ENCODE data around the gene PHF2. TPM values are rescaled to one million over a fixed set of nuclear protein-coding genes. Genes with fewer than 3 reads are reported as not detected.

Gene PHF2
- total RNA-seq: 36.5 and 37.1 TPM in 2 replicates
- long read RNA-seq, partial matches to known transcripts: 9 of 13 reads
- long read RNA-seq, other reads (novel, unspliced or antisense): 4 of 13 reads

- H3K4me1 Mint-ChIP-seq (ENCODE audit: low read depth): peaks cover 37% of the 10 kb centered on the region
These were observed at the start of gene PHF2 for GRCh38 chr9:93576258-93577077. Gene PHF2, plus strand, starts transcription at chr9:93576584. Its CDS starts 190 bp downstream, at chr9:93576774.

GRCh38 chr9:93531374-93531773 lies 45.0 kb upstream of the PHF2 start:
- Mint-ChIP-seq H3K36me3 (ENCODE audit: insufficient read depth) (peaks cover 18% of the 10 kb centered on the region), H3K9me3 (ENCODE audit: low read depth) (no peaks in the 10 kb centered on the region), H3K4me1 (ENCODE audit: low read depth) (peaks cover under 1% of the 10 kb centered on the region), H3K4me3 (ENCODE audit: low read depth) (no peak overlapping the region), H3K27ac (no peak overlapping the region), H3K27me3 (no peaks in the 10 kb centered on the region)
- TF ChIP-seq CTCF (IDR thresholded peaks at IDR 0.05; ENCODE audit: unreplicated experiment): peak; percentile 30
- DNase-seq (ENCODE audit: low spot score, unreplicated experiment): no peak

More at GRCh38 chr9:93576258-93577077, at the start of gene PHF2:
- H3K4me3 Mint-ChIP-seq (ENCODE audit: low read depth): peak within 1 kb of the TSS; percentile 90
- no peak for DNase-seq (ENCODE audit: low spot score, unreplicated experiment)
- TF ChIP-seq CTCF (IDR thresholded peaks at IDR 0.05; ENCODE audit: unreplicated experiment): no peak
- no peaks in the 10 kb centered on the region for H3K27me3 Mint-ChIP-seq
- peak within 1 kb of the TSS; percentile 94 for H3K27ac Mint-ChIP-seq
- no peaks in the 10 kb centered on the region for H3K36me3 Mint-ChIP-seq (ENCODE audit: insufficient read depth)
- no peaks in the 10 kb centered on the region for H3K9me3 Mint-ChIP-seq (ENCODE audit: low read depth)

GRCh38 chr9:93532141-93532540 lies 44.2 kb upstream of the PHF2 start:
- H3K27me3 Mint-ChIP-seq: no peaks in the 10 kb centered on the region
- TF ChIP-seq CTCF (IDR thresholded peaks at IDR 0.05; ENCODE audit: unreplicated experiment): no peak

GRCh38 chr9:93533863-93534262 lies 42.5 kb upstream of the PHF2 start:
- no peak for DNase-seq (ENCODE audit: low spot score, unreplicated experiment)
- Mint-ChIP-seq H3K27ac (no peak overlapping the region), H3K4me3 (ENCODE audit: low read depth) (no peak overlapping the region), H3K4me1 (ENCODE audit: low read depth) (no peaks in the 10 kb centered on the region), H3K27me3 (no peaks in the 10 kb centered on the region), H3K36me3 (ENCODE audit: insufficient read depth) (peaks cover 14% of the 10 kb centered on the region), H3K9me3 (ENCODE audit: low read depth) (no peaks in the 10 kb centered on the region)
- TF ChIP-seq CTCF (IDR thresholded peaks at IDR 0.05; ENCODE audit: unreplicated experiment): no peak

More at GRCh38 chr9:93532141-93532540, 44.2 kb upstream of the PHF2 start:
- Mint-ChIP-seq H3K4me3 (ENCODE audit: low read depth) (no peak overlapping the region), H3K27ac (peak overlapping the region; percentile 43), H3K36me3 (ENCODE audit: insufficient read depth) (peaks cover 18% of the 10 kb centered on the region), H3K4me1 (ENCODE audit: low read depth) (no peaks in the 10 kb centered on the region), H3K9me3 (ENCODE audit: low read depth) (no peaks in the 10 kb centered on the region)
- no peak for DNase-seq (ENCODE audit: low spot score, unreplicated experiment)

GRCh38 chr9:93536167-93536566 lies 40.2 kb upstream of the PHF2 start:
- TF ChIP-seq CTCF (IDR thresholded peaks at IDR 0.05; ENCODE audit: unreplicated experiment): no peak
- Mint-ChIP-seq H3K36me3 (ENCODE audit: insufficient read depth) (peaks cover 12% of the 10 kb centered on the region), H3K27me3 (no peaks in the 10 kb centered on the region), H3K4me1 (ENCODE audit: low read depth) (no peaks in the 10 kb centered on the region), H3K27ac (no peak overlapping the region), H3K4me3 (ENCODE audit: low read depth) (no peak overlapping the region), H3K9me3 (ENCODE audit: low read depth) (no peaks in the 10 kb centered on the region)
- DNase-seq (ENCODE audit: low spot score, unreplicated experiment): no peak
